Measurements from ENCODE around the gene BBS9.

Gene BBS9

GRCh38 chr7:33449847-33450246, 320.5 kb downstream of the BBS9 start:
- TF ChIP-seq FOXP2 (optimal IDR thresholded peaks at IDR 0.05; ENCODE audit: borderline replicate concordance, extremely low read depth, extremely low read length, insufficient read depth) (no peak), TAF1 (IDR thresholded peaks at IDR 0.05; ENCODE audit: borderline replicate concordance, insufficient read depth, low read length) (no peak), POLR2AphosphoS5 (IDR thresholded peaks at IDR 0.05; ENCODE audit: low read depth, low read length) (no peak), SIN3A (IDR thresholded peaks at IDR 0.05; ENCODE audit: borderline replicate concordance, insufficient read depth, low read length) (no peak), REST (IDR thresholded peaks at IDR 0.05; ENCODE audit: insufficient read depth in 1 of 2, low read depth in 2 of 2, low read length in 2 of 2) (no peak)

- no peak for TF ChIP-seq FOXP2 (optimal IDR thresholded peaks at IDR 0.05; ENCODE audit: borderline replicate concordance, extremely low read depth, extremely low read length, insufficient read depth)
Observed at GRCh38 chr7:33452805-33453502, 323.6 kb downstream of the BBS9 start.

GRCh38 chr7:33457039-33457438, 327.7 kb downstream of the BBS9 start:
- no peak for TF ChIP-seq FOXP2 (optimal IDR thresholded peaks at IDR 0.05; ENCODE audit: borderline replicate concordance, extremely low read depth, extremely low read length, insufficient read depth)
- TF ChIP-seq TAF1 (IDR thresholded peaks at IDR 0.05; ENCODE audit: borderline replicate concordance, insufficient read depth, low read length) = no peak
- no peak for TF ChIP-seq SIN3A (IDR thresholded peaks at IDR 0.05; ENCODE audit: borderline replicate concordance, insufficient read depth, low read length)
- no peak for TF ChIP-seq POLR2AphosphoS5 (IDR thresholded peaks at IDR 0.05; ENCODE audit: low read depth, low read length)
- TF ChIP-seq REST (IDR thresholded peaks at IDR 0.05; ENCODE audit: insufficient read depth in 1 of 2, low read depth in 2 of 2, low read length in 2 of 2) = no peak

- TF ChIP-seq REST (IDR thresholded peaks at IDR 0.05; ENCODE audit: insufficient read depth in 1 of 2, low read depth in 2 of 2, low read length in 2 of 2) (no peak), SIN3A (IDR thresholded peaks at IDR 0.05; ENCODE audit: borderline replicate concordance, insufficient read depth, low read length) (no peak), POLR2AphosphoS5 (IDR thresholded peaks at IDR 0.05; ENCODE audit: low read depth, low read length) (no peak)
Observed at GRCh38 chr7:33458581-33458980, 329.2 kb downstream of the BBS9 start.

GRCh38 chr7:33459340-33459751, 330.0 kb downstream of the BBS9 start:
- TF ChIP-seq FOXP2 (optimal IDR thresholded peaks at IDR 0.05; ENCODE audit: borderline replicate concordance, extremely low read depth, extremely low read length, insufficient read depth) = no peak
- no peak for TF ChIP-seq REST (IDR thresholded peaks at IDR 0.05; ENCODE audit: insufficient read depth in 1 of 2, low read depth in 2 of 2, low read length in 2 of 2)
- TF ChIP-seq TAF1 (IDR thresholded peaks at IDR 0.05; ENCODE audit: borderline replicate concordance, insufficient read depth, low read length) = no peak
- TF ChIP-seq POLR2AphosphoS5 (IDR thresholded peaks at IDR 0.05; ENCODE audit: low read depth, low read length) = no peak
- no peak for TF ChIP-seq SIN3A (IDR thresholded peaks at IDR 0.05; ENCODE audit: borderline replicate concordance, insufficient read depth, low read length)
